ENCODE results near the gene MEOX1.

DNA sequence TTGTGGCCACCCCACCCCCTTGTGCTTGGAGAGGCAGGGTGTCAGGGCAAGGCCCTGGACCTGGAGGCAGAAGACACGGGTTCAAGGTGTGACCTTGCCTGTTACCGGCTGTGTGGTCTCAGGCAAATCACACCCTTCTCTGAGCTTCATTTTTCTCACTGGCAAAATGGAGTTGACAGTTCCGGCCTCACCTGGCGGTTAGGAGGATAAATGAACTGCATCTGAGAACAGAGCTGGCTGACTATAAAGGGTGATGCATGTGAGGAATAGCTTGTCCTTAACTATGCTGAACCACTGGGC is 4.2 kb upstream of the MEOX1 start:
- TF ChIP-seq, protein P1, sequence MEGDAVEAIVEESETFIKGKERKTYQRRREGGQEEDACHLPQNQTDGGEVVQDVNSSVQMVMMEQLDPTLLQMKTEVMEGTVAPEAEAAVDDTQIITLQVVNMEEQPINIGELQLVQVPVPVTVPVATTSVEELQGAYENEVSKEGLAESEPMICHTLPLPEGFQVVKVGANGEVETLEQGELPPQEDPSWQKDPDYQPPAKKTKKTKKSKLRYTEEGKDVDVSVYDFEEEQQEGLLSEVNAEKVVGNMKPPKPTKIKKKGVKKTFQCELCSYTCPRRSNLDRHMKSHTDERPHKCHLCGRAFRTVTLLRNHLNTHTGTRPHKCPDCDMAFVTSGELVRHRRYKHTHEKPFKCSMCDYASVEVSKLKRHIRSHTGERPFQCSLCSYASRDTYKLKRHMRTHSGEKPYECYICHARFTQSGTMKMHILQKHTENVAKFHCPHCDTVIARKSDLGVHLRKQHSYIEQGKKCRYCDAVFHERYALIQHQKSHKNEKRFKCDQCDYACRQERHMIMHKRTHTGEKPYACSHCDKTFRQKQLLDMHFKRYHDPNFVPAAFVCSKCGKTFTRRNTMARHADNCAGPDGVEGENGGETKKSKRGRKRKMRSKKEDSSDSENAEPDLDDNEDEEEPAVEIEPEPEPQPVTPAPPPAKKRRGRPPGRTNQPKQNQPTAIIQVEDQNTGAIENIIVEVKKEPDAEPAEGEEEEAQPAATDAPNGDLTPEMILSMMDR (IDR thresholded peaks at IDR 0.05), result no peak
- no peak for TF ChIP-seq POLR2A (IDR thresholded peaks at IDR 0.05)

Measured in prostate gland (tissue), 2 donors.